ENCODE results near the gene SLC39A13.

SLC39A13 gene

GRCh38 chr11:47407746-47408590, at the start of gene SLC39A13:
Gene SLC39A13 (plus strand): TSS chr11:47408590. CDS start chr11:47410095, 1,505 bp downstream.
- peak; percentile 86 for DNase-seq

- no peak for DNase-seq
Observed at GRCh38 chr11:47358731-47359051, 49.7 kb upstream of the SLC39A13 start.

- DNase-seq, result no peak
Observed at GRCh38 chr11:47359162-47359561, 49.2 kb upstream of the SLC39A13 start.

GRCh38 chr11:47359586-47359985, 48.8 kb upstream of the SLC39A13 start:
- DNase-seq, result no peak

- no peak for DNase-seq
Observed at GRCh38 chr11:47360341-47360740, 48.0 kb upstream of the SLC39A13 start.

- DNase-seq, result no peak
Observed at GRCh38 chr11:47361419-47361818, 47.0 kb upstream of the SLC39A13 start.

GRCh38 chr11:47366020-47366490, 42.3 kb upstream of the SLC39A13 start:
- no peak for DNase-seq

GRCh38 chr11:47369676-47370075, 38.7 kb upstream of the SLC39A13 start:
- DNase-seq, result no peak

- DNase-seq, result no peak
Observed at GRCh38 chr11:47372422-47372821, 36.0 kb upstream of the SLC39A13 start.

GRCh38 chr11:47373876-47374719, 34.3 kb upstream of the SLC39A13 start:
- peak; percentile 35 for DNase-seq

- DNase-seq, result no peak
Observed at GRCh38 chr11:47374720-47375019, 33.7 kb upstream of the SLC39A13 start.

GRCh38 chr11:47375020-47375419, 33.4 kb upstream of the SLC39A13 start:
- no peak for DNase-seq

- DNase-seq, result no peak
Observed at GRCh38 chr11:47375546-47376085, 32.8 kb upstream of the SLC39A13 start.

- no peak for DNase-seq
Observed at GRCh38 chr11:47376107-47376524, 32.3 kb upstream of the SLC39A13 start.

- DNase-seq, result no peak
Observed at GRCh38 chr11:47376525-47377371, 31.6 kb upstream of the SLC39A13 start.

GRCh38 chr11:47377571-47378009, 30.8 kb upstream of the SLC39A13 start:
- DNase-seq, result no peak

GRCh38 chr11:47378010-47378835, 30.2 kb upstream of the SLC39A13 start, which contains the start of gene SPI1:
Gene SPI1 (minus strand): TSS chr11:47378547. CDS start chr11:47378353, 194 bp downstream.
- no peak for DNase-seq

- DNase-seq, result no peak
Observed at GRCh38 chr11:47378836-47379170, 29.6 kb upstream of the SLC39A13 start.

- DNase-seq, result no peak
Observed at GRCh38 chr11:47379317-47379716, 29.1 kb upstream of the SLC39A13 start.

- DNase-seq, result no peak
Observed at GRCh38 chr11:47380078-47380477, 28.3 kb upstream of the SLC39A13 start.

GRCh38 chr11:47383071-47383470, 25.3 kb upstream of the SLC39A13 start:
- DNase-seq, result no peak

GRCh38 chr11:47384498-47384897, 23.9 kb upstream of the SLC39A13 start:
- DNase-seq, result no peak

Data from NCI-H2107 (cell line).